Stimulated activated CD8-positive, alpha-beta memory T cell treated with anti-CD3 and anti-CD28 coated beads, Interleukin-7, amount 100 ng/mL, for 48 hours (primary cell): ENCODE data around the gene CCNQ.

Experiments
- DNase-seq, 2 donors: peaks; one replicate each; pipeline ENCODE4 v3.0.0-alpha.2; 2020; ENCODE audit warnings: low read depth in 1 of 2; ENCODE audit errors: extremely low read depth in 1 of 2

The CCNQ gene

DNA sequence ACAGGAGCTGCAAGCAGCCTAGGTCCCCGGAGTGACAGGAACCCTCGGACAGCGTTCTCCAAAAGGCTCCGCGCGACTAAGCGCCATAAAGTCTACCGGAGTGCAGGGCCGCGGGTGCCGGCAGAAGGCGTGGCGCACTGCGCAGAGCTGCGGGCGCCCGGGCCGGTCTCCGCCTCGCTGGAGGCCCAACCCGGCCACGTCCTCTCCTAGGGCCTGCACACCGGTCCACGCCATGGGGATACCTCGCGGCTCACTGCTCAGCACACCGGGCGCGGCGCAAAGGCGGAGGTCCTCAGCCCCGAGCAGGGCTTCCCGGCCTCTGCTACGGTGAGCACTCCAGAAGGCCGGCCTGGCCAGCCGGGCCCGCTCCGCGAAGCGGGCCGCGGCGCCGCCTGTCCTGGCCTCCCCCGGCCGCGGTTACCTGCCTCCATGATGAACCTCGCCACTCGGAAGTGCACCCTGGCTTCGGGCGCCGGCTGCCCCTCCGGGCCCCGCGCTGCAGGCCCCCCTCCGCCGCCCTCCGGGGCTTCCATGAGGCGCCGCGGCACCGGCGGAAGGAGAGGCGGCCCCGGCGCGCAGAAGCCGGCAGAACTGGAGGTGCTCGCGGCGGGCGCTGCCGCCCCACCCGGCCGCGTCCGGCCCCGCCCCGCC lies at the start of gene CCNQ:
Gene CCNQ (minus strand): TSS at position 599 of the 651 bp plus-strand sequence. CDS start 66 bp downstream, at position 533.
- DNase-seq, result no peak

DNA sequence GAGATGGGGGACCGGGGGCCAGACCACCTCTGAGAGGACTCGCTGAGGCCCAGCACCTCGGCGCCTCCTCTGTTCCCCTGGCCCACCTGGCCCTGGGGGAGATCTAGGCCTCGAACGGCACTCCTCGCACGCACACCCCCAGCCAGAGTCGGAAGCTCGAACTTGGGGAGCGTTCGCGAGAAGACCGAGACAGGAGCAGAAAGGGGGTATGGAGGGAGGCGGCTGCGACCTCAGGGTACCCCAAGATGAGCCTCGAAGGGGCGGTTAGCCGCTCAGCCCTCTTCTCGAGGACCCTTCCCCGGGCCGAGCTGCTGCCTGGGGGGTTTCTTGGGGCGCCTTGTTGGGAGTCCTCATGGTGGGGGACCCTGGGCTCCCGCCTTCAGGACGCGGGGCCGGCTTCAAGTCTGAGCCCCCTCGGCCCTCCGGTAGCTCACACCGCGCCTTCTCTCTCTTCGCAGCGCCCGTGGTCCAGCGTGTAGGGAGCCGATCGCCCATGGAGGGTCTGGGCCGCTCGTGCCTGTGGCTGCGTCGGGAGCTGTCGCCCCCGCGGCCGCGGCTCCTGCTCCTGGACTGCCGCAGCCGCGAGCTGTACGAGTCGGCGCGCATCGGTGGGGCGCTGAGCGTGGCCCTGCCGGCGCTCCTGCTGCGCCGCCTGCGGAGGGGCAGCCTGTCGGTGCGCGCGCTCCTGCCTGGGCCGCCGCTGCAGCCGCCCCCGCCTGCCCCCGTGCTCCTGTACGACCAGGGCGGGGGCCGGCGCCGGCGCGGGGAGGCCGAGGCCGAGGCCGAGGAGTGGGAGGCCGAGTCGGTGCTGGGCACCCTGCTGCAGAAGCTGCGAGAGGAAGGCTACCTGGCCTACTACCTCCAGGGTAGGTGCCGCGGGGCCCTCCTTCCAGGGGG lies 48.8 kb upstream of the CCNQ start:
- DNase-seq, result no peak

DNA sequence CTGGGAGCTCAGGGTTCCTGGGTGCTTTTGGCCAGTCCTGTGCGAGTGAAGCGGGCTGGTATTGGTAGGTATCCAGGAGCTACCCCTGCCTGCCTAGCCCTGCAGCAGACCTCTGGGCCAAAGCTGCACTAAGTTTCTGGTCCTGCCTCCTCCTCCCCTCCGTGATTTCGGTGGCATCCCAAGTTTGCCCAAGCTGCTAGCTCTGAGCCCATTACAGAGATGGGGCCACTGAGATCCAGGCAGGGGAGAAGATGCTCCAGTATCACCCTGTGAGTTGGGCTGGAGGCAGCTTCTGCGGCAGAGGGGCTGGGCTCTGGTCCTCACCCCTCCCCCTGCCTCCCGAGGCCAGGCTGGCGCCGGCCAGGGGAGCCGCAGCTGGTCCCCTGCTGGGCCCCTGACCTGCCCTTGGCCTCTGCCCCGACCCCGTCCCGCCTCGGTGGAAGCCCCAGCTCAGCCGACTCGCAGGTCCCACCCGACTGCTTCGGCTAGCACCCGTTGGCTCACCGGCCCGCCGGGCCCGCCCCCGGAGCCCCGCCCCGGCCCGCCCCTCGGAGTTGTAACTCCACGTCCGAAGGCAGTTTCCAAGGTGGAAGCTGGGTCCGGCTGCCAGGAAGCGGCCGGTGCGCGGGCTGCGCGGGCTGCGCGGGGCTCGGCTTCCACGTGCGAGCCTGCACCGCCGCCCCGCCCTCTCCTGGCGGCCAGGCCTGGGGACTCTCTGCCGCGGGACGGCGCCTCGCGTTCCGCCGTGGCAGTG lies 47.9 kb upstream of the CCNQ start, which contains the start of gene DUSP9:
Gene DUSP9 (plus strand): TSS at position 584 of the 754 bp plus-strand sequence. CDS start 751 bp downstream, outside the sequence.
- no peak for DNase-seq

DNA sequence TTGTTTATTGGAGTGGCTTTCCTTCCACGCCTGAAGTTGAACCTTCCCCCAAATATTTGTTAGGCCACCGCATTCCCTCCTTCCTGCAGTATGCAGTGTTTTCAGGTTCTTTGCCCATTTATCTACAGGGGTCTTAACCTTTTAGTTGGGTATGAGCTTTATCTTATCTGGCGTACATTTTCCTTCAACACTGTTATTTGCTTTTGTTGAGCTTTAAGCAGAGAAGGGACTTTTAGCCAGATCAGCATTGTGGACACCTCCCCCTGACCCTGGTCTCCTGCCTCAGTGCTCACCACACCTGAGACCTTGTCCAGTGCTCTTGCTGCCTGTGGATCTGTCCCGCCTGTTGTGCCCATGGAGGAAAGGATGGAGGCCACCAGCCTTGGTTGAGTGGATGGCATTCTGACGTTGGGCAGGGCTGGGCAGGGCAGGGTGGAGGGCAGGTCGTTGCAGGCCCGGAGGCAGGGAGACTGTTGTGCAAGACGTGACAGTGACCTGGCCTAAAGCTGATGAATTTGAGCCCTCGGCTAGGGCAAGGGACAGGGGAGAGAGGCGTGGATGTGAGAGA lies 47.1 kb upstream of the CCNQ start:
- DNase-seq, result no peak

DNA sequence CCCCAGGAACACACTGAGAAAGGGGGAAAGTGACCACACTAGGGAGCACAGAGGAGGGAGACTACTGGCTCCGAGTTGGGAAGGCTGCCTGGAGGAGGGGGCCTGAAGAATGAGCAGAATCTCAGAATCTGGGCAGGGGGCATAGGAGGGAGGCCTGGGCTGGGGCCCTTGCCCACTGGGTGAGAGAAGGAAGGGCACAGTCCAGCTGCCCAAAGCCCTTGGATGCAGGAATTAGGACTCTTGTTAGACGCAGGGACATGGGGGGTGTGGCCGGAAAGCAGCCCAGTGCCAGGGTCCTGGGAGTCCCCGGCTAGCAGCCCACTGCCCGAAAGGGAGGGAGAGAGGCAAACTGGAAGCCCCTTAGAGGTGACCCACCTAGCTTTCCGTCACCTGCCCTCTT lies 46.2 kb upstream of the CCNQ start:
- DNase-seq, result no peak

DNA sequence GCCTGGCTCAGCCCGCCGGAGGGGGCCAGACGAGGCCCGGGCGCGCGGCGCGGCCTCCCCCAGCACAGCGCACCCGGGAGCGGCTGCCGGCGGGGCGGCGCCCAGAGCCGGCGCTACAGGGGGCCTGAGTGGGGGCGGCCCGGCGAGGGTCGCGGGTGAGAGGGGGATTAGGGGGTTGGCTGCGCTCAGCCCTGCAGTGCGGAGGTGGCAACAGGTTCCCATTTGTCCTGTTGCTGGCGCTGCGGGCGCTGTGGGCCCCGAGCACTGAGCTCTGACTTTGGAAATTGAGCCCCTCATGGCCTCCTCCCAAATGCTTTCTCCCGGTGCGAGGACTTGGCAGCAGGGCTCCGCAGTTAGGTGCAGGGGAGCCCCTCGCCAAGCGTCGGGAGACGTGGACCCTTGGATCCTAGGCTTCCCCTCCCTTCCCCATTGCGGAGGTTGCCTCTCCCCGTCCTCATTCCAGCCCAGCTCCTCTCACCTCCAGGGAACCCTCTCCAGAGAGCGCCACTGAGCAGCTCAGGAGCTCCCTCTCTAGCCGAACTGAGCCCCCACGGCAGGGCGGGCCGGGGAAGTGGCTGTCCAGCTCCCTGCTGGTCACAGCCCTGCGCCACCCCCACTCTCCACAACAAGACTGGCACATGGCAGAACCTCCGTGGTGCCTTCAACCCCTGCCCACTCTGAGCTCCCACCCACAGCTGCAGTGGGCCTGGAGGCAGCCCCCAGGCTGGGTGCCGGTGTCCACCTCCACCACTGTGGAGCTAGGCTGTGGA lies 45.6 kb upstream of the CCNQ start:
- no peak for DNase-seq

DNA sequence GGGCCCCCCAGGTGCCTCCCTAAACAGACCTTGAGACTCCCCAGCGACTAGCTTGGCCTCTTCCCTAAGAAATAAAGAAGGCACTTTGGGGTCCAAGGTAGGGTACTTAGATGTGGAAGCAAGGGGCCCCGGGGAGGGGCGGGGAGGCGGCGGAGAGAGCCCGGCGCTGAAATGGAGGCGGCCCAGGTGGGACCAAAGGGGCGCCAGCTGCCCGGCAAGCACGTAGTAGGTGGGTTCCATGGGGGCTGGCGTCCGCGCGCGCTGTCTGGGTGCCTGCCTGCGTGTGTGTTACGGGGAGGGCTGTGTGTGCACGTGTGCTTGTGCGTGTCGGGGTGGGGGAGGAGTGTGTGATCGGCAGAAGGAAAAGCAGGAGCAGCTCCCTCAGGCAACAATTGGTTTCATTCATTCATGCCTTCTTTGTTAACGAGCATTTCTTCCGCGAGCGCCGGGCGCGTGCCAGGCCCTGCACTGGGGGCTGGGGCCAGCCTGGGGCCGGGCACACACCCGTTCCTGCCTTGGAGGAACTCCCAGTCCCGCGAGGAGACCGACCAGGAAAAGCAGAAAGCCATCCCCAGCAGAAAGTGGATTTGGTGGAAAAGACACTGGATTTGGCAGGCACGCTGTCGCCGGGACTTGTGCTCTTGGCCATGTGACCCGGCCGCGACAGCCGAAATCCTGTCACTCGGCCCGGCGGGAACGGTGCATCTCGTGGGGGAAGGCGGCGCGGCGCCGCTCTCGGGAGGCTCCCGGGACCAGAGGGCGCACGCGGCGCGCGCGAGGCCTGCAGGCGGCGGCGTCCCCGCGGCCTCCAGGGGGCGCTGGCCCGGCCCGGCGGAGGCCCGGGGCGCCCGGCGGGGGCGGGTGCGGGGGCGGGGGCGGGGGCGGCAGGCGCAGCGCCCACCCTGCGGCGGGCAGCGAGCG lies 44.8 kb upstream of the CCNQ start:
- DNase-seq, result no peak

DNA sequence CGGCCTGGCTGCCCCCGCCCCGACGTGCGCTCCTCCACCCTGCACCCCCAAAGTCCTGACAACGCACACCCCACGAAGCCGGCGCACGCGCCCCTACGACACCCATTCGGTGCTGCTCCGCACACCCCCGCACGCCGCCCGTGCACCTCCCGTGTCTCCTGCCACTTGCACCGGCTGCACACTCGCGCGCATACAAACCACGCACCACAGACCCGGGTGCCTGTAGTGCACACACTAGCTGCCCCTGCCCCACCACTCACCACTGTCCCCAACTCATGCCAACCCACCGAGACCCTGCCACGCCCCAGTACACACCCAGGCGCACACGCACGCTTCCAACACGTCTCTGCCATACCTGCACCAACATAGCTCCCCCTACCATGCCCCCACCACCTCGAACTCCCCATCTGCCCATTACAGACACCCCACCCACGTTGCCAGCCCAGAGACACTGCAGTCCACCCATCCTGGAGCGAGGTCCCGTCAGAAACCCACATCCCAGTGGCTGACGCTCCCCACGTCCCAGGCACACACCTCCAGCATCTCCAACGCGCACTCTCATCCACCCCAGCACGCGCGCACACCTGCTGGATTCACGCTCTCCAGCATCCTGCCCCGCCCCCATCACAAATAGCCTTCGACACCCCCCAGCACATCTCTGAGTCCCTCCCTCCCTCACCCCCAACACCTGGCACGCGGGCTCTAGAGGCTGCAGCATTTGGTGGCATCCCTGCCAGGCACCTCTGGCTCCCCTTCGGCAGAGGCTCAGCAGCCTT lies 43.9 kb upstream of the CCNQ start:
- no peak for DNase-seq

DNA sequence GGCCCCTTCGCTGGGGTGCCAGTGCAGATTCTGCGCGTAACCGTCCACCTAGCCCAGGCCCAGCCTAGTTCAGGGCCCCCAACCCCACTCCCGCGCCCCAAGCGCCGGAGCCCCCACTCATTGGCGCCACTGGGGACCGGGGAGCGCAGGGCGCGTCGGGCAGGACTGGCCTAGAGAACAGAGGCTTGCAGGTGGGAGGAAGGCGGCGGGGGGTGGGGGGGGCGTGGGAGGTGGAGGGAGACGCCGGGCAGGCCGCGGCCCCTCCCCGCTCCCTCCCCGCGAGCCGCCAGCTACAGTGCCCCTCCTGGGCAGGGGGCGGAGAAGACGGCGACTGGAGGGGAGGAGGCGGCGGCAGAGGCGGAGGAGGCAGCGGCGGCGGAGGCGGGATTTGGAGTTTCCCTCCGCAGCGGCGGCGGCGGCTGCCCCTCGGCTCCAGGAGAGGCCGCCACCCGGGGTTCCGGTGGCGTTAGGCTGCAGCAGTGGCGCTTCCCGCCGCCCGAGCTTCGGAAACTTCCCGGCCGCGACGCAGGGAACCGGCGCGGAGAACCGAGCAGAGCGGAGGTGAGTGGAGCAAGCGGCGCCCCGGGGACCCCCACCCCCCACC lies 43.2 kb upstream of the CCNQ start:
- DNase-seq, result no peak

DNA sequence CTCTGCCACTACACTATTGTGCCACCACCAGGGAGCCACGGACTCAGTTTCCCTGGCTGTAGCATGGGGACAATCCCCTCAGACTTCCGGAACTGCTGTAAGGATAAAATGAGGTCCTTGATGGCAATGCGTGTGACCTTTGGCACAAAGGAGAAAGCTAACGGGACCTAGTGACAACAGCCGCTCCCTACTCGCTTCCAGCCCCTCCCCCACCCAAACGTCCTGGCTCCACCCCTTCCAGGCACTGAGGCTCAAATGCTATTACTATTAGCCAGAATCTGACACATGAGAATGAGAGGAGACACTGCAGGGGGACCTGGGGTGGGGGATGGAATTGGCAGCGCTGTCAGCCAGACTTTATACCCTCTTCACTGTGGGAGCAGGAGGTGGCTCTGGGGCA lies 42.7 kb upstream of the CCNQ start:
- DNase-seq, result no peak

DNA sequence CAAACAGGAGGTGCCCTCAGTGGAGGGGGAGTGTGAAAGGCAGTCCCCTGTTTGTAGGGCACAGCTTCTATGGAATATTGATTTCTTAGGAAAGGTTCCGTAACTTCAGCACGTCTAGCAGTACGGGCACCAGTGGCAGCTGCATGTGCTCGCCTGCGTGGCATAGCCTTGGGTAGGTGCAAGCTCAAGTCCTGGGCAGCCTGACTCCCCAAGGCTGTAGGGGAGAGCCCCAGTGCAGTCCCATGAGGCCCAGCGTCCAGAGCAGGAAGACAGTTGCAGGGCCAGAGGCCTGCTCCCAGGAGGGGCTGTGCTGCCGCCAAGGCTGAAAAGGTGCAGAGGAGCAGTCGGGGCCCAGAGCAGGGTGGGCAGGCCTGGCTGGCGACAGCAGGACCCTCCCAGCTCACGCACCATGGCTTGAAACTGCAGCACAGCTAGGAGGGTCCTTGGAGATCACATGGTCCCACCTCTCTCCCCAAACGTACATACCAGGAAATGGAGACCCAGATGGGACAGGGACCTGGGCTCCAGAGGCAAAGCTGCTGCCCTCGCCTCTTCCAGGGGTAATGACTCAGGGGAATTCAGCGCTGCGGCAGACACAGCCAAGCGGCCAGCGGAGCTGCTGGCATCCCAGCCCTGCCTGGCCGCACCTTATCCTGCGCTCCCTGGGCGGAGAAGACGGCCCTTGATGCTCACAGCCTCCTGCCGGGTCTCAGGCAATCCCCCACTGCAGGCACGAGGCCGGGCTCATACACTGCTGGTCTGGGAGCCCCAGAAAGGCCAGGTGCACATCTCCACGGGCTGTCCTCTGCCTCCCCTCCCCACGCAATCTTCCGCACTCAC lies 42.0 kb upstream of the CCNQ start:
- DNase-seq, result no peak

DNA sequence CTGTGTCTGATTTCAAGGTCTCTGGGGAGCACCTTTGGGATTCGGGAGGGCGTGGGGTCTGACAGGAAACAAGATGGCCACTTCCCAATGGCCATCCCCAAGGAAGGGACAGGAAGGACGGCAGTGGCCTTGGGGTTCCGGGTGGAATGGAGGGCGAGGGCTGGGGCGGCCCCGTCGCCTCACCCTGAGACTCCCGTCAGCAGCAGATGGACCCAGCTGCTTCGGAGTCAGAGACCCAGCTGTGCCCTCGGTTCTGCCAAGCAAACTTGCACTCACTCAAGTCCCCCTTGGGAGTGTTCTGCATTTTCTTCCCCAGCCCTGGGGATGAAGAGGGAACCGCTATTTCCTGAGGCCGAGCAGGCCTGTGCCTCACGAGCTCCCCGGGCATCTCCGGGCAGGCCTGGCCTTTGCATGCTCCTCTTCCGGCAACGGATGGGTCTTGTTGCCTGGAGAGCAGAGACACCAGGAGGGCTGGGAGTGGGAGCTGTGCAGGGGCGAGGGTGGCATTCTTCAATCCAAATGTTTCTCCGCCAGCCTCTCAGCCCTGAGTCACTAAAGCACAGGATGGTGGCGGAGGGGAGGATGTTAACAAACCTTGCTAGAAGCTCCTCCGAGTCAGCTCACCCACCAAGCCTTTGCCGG lies 41.2 kb upstream of the CCNQ start:
- no peak for DNase-seq

DNA sequence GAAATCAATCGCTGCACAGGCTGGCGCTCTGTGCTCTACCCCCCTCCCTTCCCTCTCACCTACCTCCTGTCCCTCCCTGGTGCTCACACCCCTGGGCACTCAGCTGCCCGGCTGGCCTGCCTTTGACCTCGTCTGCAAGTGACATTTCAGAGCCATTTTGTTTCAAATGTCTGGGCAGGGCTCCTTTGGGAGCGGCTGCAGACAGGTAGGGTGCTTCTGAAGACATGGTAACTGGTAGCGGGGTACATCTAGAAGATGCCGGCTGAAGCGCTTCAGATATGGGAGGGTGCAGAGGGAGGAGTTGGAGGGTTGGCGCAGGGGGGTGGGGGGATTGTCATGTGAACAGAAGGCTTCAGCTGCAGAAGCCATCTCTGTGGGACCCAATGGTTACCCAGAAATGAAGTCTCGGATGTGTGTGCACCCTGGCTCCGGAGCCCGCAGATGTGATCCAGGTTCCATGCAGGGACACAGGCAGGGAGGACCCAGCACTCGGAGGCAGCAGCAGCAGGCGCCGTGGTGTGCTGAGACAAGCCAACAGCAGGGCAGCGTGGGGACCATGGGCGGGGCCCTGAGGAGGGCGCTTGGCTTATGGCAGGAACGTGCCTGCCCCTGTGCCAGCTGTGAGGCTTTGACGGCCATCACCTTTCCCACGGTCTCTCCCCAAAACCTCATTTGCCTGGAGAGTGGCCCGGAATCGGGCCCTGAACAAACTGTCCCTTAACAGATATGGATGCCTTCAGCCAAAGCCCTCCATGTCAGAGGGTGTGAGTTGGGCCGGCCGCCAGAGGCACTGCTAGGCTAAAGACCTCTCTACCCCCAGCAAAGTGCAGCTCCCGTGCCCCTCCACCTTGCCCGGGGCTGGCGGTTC lies 40.5 kb upstream of the CCNQ start:
- no peak for DNase-seq

DNA sequence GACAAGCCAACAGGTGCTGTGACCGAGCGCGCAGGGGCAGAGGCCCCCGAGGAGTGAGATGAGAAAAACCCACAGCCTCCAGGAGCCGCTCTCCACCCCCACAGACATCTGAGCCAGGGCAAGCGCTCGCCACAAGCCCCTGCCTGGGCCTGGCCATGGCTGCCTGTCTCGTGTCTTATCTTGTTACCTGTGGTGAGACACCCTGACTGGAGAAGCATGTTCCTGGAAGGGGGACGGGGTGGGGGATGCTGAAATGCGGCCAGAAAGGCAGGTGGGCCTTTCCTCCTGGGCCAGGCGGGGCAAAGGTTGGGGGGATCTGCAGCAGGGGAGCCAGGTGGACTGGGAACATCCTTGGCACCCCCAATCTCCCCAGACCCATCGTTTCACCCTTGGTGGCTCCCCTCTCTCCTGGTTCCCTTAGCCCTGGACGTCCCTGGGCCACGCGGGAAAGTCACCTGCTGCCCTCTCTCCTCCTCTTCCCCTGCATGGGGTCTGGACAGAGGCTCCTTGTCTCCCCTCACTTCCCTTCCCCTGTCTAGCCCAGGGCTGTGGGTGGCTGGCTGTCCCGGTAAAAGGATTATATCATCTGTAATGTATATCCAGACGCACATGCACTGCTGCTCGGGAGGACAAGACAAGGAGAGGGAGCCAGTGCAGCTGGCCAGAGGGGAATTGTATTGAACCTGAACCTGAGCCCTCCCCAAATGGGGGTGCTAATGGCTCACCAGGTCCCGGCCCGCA lies 39.7 kb upstream of the CCNQ start:
- no peak for DNase-seq

DNA sequence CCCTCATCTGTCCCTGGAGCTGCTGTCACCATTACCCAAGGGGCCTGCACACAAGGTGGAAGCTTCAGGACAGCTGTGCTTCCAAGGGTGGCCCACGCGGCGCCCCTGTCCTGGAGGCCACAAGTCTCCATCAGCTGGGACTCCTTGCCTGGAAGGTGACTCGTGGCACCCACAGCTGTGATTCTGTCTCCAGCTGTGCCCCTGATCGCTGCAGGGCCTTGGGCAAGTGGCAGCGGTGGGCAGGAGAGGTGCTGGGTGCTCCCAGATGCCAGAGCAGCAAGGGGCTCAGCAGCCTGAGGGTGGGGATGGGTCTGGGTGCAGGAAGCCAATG lies 39.1 kb upstream of the CCNQ start:
- no peak for DNase-seq
